ENCODE measurements around the gene SLC4A1. TPM values are rescaled to one million over a fixed set of nuclear protein-coding genes. Genes with fewer than 3 reads are reported as not detected.

The SLC4A1 gene
- total and polyA plus RNA-seq, 2 of the 13 experiments (the other 11 are each of a cell fraction or from before 2014, with no cell fraction given): not detected

DNA sequence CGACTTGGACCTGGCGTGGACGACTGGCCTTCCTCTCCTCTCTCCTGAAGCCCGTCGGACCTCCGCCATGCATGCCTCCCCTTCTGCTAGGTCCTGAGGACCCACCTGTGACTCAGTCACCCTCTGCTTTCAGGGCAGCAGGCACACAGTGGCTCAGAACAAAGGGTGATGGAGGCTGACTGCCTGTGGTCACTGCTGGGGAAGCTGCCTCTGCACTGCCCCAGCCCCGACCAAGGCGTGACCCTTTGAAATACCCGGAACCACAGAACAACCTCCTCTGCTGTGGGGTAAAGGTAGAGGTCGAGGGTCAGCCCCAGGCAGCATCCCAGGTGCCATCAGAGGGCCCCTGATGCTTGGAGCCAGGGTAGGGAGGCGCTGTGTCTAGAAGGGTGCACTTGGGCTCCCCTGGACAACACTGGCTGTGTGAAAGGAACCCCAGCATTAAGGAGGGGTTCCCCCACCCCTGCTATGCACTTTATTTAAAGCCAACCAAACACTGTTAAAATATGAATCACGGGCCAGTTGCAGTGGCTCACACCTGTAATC, 12.5 kb upstream of the SLC4A1 start:
- in situ Hi-C loops (cut with HindIII; ENCODE audit: extremely low pct_ligation_motif_present, low pct_unique_long_range_greater_than_20kb): no loop called here
- Histone ChIP-seq H3K27me3 (ENCODE audit: control insufficient read depth in 1 of 2, insufficient read depth in 2 of 2, low read length in 2 of 2) (peaks cover 0 to 23% of the 10 kb centered on the region in 2 experiments; a peak in 4 of 5 replicates), H4K20me1 (ENCODE audit: insufficient read depth, low read length) (no peaks in the 10 kb centered on the region), H3K4me2 (ENCODE audit: low read depth, low read length) (peak overlapping the region; percentile 78), H2AFZ (ENCODE audit: low read length) (no peak overlapping the region), H3K79me2 (ENCODE audit: insufficient read depth, low read length) (no peaks in the 10 kb centered on the region), H3K9ac (ENCODE audit: insufficient read depth, low read depth, low read length) (peak overlapping the region; percentile 46; the same call in 1 of the 2 replicates), H3K4me3 (replicated peaks in 1 of 3; ENCODE audit: insufficient read depth in 1 of 3, low read depth in 2 of 3, low read length in 3 of 3) (peak overlapping the region; percentile 8 to 69 (median 41); a peak in 4 of 6 replicates), H3K27ac (ENCODE audit: extremely low read length, insufficient read depth, low read length) (no peak overlapping the region), H3K4me1 (ENCODE audit: insufficient read depth, low read length) (peaks cover 18% of the 10 kb centered on the region), H3K9me3 (ENCODE audit: low read length) (no peaks in the 10 kb centered on the region), H3K36me3 (replicated peaks in 1 of 2; ENCODE audit: control insufficient read depth in 1 of 2, insufficient read depth in 2 of 2, low read length in 2 of 2) (no peaks in the 10 kb centered on the region)
- ChIA-PET POLR2A (interaction anchor here (0.6 to 1.9 kb wide), 14 partner anchors 13 to 80 kb away, joined by 3 to 13 read pairs (median 4); partner anchors contain the start of genes GRN, RUNDC3A, SLC25A39 and UBTF), CTCF (ENCODE audit: low intra/inter-chr PET ratio, low total read pairs) (no interaction called here)
- WGBS (ENCODE audit: low lambda C conversion rate): 12% methylated on average over 12 of the region's 12 CpGs
- no TSS peak for BruUV-seq (replicated peaks)
- DNase-seq (ENCODE audit: low spot score): no peak
- intact Hi-C loops (cut with micrococcal nuclease; ENCODE audit: unreplicated experiment): no loop called here
- ATAC-seq: peak; percentile 58
- no peak for FAIRE-seq
- TF ChIP-seq, protein P1, sequence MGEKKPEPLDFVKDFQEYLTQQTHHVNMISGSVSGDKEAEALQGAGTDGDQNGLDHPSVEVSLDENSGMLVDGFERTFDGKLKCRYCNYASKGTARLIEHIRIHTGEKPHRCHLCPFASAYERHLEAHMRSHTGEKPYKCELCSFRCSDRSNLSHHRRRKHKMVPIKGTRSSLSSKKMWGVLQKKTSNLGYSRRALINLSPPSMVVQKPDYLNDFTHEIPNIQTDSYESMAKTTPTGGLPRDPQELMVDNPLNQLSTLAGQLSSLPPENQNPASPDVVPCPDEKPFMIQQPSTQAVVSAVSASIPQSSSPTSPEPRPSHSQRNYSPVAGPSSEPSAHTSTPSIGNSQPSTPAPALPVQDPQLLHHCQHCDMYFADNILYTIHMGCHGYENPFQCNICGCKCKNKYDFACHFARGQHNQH (CRISPR knock-in tag; IDR thresholded peaks at IDR 0.05): 0 out of 2 replicates have a peak, but pooled peaks have one; percentile 9
- no peak for TF ChIP-seq ZNF317 (CRISPR knock-in tag; IDR thresholded peaks at IDR 0.05)
- TF ChIP-seq, protein P2, sequence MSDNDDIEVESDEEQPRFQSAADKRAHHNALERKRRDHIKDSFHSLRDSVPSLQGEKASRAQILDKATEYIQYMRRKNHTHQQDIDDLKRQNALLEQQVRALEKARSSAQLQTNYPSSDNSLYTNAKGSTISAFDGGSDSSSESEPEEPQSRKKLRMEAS (IDR thresholded peaks at IDR 0.05): 0 out of 2 replicates have a peak, but pooled peaks have one; percentile 2
- TF ChIP-seq, protein P3, sequence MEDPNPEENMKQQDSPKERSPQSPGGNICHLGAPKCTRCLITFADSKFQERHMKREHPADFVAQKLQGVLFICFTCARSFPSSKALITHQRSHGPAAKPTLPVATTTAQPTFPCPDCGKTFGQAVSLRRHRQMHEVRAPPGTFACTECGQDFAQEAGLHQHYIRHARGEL (CRISPR knock-in tag; IDR thresholded peaks at IDR 0.05): peak; percentile 26; the same call in 1 of the 2 replicates
- TF ChIP-seq ZMYM2 (CRISPR knock-in tag; IDR thresholded peaks at IDR 0.05): peak; percentile 6; the same call in 1 of the 2 replicates
- TF ChIP-seq KDM3A (CRISPR knock-in tag; IDR thresholded peaks at IDR 0.05; ENCODE audit: low read depth): peak; percentile 9; the same call in 1 of the 2 replicates
- TF ChIP-seq ZFY (CRISPR knock-in tag; IDR thresholded peaks at IDR 0.05): peak; percentile 1; the same call in 1 of the 2 replicates
- TF ChIP-seq TEAD3 (CRISPR knock-in tag; optimal IDR thresholded peaks at IDR 0.05; ENCODE audit: borderline replicate concordance): peak; percentile 22
- TF ChIP-seq ZNF724P (CRISPR knock-in tag; IDR thresholded peaks at IDR 0.05; ENCODE audit: borderline replicate concordance): 0 out of 2 replicates have a peak, but pooled peaks have one; percentile 8
- TF ChIP-seq TBX3 (IDR thresholded peaks at IDR 0.05; ENCODE audit: borderline replicate concordance): 0 out of 2 replicates have a peak, but pooled peaks have one; percentile 34
- TF ChIP-seq SOX13 (IDR thresholded peaks at IDR 0.05): no peak
- no peak for TF ChIP-seq SOX13 (CRISPR knock-in tag; conservative IDR thresholded peaks at IDR 0.05 in 1 of 2, IDR thresholded peaks at IDR 0.05 in 1 of 2)
- no peak for TF ChIP-seq FOXA1 (IDR thresholded peaks at IDR 0.05)
- no peak for TF ChIP-seq FOXA1 (CRISPR knock-in tag; IDR thresholded peaks at IDR 0.05)
- TF ChIP-seq ZNF546 (CRISPR knock-in tag; conservative IDR thresholded peaks at IDR 0.05): 0 out of 2 replicates have a peak, but pooled peaks have one; percentile 26
- TF ChIP-seq, protein P4, sequence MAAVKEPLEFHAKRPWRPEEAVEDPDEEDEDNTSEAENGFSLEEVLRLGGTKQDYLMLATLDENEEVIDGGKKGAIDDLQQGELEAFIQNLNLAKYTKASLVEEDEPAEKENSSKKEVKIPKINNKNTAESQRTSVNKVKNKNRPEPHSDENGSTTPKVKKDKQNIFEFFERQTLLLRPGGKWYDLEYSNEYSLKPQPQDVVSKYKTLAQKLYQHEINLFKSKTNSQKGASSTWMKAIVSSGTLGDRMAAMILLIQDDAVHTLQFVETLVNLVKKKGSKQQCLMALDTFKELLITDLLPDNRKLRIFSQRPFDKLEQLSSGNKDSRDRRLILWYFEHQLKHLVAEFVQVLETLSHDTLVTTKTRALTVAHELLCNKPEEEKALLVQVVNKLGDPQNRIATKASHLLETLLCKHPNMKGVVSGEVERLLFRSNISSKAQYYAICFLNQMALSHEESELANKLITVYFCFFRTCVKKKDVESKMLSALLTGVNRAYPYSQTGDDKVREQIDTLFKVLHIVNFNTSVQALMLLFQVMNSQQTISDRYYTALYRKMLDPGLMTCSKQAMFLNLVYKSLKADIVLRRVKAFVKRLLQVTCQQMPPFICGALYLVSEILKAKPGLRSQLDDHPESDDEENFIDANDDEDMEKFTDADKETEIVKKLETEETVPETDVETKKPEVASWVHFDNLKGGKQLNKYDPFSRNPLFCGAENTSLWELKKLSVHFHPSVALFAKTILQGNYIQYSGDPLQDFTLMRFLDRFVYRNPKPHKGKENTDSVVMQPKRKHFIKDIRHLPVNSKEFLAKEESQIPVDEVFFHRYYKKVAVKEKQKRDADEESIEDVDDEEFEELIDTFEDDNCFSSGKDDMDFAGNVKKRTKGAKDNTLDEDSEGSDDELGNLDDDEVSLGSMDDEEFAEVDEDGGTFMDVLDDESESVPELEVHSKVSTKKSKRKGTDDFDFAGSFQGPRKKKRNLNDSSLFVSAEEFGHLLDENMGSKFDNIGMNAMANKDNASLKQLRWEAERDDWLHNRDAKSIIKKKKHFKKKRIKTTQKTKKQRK (IDR thresholded peaks at IDR 0.05; ENCODE audit: low read length): no peak
- TF ChIP-seq, protein P5, sequence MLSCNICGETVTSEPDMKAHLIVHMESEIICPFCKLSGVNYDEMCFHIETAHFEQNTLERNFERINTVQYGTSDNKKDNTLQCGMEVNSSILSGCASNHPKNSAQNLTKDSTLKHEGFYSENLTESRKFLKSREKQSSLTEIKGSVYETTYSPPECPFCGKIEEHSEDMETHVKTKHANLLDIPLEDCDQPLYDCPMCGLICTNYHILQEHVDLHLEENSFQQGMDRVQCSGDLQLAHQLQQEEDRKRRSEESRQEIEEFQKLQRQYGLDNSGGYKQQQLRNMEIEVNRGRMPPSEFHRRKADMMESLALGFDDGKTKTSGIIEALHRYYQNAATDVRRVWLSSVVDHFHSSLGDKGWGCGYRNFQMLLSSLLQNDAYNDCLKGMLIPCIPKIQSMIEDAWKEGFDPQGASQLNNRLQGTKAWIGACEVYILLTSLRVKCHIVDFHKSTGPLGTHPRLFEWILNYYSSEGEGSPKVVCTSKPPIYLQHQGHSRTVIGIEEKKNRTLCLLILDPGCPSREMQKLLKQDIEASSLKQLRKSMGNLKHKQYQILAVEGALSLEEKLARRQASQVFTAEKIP (CRISPR knock-in tag; IDR thresholded peaks at IDR 0.05; ENCODE audit: borderline replicate concordance): no peak
- TF ChIP-seq KDM2A (CRISPR knock-in tag; IDR thresholded peaks at IDR 0.05; ENCODE audit: borderline replicate concordance, low read depth): 0 out of 2 replicates have a peak, but pooled peaks have one; percentile 2
